HG03571 (cell line): ENCODE data around the gene HSBP1L1.

ENCODE experiments used
- ATAC-seq: cut with Tn5 transposase; IDR thresholded peaks from one replicate; pipeline ENCODE4 v1.9.1; 2021; ENCODE audit not compliant: unreplicated experiment

Gene HSBP1L1

GRCh38 chr18:79928563-79928960 lies 35.9 kb upstream of the HSBP1L1 start:
- no peak for ATAC-seq

DNA sequence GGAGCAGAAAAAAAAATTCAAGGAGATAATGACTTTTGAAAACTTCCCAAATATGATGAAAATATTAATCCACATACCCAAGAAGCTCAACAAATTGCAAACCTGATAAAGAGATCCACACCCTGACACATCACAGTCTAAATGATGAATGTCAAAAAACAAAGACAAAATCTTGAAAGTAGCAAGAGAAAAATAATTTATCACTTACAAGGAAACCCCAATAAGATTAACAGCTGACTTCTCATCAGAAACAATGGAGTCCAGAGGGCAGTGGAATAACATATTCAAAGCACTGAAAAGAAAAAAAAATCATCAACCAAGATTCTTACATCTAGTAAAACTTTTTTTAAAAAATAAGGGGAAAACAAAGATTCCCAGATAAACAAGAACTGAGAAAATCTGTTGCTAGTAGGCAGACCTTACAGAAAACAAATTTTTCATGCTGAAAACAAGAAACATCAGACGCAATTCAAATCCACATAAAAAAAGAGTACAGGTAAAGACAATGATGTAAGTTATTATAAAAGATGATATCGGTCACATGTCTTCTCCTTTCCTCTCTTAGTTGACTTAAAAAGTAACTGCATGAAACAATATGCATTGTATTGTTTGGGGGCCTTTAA lies 34.3 kb upstream of the HSBP1L1 start:
- no peak for ATAC-seq

GRCh38 chr18:79931475-79931874 lies 33.0 kb upstream of the HSBP1L1 start:
- no peak for ATAC-seq

DNA sequence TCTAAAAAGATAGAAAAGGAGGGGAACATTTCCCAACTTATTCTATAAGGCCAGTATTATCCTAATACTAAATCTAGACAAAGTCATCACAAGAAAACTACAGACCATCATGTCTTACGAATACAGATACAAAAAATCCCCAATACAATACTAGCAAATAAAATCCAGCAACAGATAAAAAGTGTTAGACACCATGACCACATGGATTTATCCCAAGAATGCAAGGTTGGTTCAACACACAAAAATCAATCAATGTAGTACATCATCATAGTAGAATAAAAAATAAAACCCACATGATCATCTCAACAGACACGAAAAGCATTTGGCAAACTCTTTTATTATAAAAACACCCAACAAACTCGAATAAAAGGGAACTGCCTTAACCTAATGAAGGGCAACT lies 31.5 kb upstream of the HSBP1L1 start:
- no peak for ATAC-seq

DNA sequence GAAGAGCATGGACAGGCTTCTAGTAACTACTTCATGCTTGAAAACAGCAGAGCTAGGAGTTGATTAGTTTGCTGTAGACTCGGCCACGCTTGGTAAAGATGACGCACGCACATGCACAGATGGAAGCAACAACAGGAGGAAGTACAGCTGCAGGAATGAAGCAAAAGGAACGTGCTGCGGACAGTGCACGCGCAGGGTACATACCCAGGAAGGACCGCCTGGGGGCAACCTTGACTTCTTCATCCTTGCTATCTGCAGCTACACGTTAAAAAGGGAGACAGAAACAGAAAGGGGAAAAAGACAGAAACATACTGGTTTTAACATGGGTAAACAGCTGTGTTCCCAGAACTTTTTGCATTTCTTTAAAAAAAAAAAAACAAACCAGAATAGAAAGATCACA lies 30.7 kb upstream of the HSBP1L1 start:
- ATAC-seq = no peak

DNA sequence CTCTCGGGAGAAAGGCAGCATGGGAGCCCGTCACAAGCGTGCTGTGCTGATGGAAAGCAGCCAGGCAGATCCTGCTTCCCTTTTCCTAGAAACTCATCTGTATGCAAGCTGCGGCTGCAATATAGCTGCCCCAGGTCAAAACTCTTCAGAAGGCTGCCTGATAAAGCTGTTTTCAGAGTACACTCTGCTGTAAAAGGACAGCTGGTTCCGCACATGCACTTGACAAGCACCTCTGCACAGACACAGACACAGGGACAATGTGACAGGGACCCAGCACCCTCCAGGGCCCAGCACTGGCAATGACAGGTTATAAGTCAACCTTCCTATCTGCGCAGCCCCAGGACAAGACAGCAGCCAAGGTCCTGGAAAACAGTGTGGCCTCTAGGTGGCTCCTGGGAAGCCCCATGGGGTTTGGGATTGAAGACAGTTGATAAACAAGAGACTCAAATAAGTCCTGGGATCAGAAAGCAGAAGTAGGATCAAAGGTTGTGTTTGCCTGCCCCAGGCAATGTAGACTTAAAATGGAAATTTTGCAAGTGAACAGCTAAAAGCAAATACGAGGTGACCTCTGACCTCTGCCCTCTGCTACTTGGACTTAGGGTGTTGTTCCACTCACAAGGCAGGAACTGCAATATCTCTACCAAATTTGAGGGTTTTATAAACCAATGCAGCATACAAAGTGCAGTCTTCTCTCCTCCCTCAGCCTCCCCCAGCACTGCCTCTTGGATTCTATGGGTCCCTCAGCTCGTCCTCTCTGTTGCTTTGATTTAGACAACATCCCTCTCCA lies 29.9 kb upstream of the HSBP1L1 start:
- ATAC-seq = no peak

DNA sequence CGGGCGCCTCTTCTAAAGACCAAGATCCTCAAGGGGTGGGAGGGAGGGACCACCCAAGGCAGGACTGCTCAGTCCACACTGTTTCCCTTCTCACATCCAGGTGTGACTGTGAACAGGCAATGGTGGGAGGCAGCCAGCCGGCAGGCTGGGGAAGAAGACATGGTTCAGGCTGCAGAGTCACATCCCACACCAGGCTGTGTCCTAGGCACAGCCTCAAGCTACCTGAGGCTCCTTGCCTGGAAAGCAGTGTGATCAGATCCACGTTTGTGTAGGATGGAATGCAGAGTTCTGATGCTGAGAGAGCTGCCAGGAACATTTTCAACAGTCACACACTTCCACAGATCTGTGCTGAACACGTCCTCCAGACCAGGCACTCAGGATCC lies 29.4 kb upstream of the HSBP1L1 start:
- ATAC-seq = no peak

DNA sequence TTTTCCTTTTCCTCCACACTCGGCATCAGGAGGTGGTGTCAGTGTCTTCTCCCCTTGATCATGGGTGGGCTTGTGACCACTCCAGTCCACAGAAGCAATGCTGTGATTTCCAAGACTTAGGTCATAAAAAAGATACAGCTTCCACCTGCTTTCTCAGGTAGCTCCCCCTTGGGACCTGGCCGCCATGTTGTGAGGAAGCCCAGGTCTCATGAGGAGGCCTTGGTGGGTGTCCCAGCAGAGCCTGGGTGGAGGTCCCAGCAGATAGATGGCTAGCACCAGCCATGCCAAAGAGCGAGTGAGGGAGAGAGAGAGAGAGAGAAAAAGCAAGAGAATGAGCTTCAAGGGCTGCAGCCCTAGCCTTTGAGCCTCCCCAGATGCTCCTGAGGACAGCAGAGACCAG lies 28.9 kb upstream of the HSBP1L1 start:
- ATAC-seq = no peak

DNA sequence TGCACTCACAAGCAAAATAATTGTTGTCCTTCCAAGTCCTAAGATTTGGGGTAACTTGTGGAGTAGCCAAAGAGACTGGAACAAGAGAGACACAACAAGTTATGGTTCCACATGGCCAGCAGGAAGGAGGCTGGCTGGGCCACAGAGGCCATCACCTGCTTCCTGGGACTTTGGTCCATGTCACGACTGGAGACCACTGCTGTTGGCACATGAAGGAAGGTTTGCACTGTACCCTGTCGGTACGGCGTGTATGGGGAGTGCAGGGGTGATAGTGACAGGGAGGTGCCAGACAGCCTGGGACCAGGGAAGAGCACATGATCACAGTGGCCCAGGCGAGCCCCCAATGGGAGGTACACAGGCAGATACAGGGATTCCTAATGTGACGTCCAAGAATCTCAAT lies 28.5 kb upstream of the HSBP1L1 start:
- no peak for ATAC-seq

- ATAC-seq = no peak
These were observed 27.8 kb upstream of the HSBP1L1 start for GRCh38 chr18:79936641-79937040.

GRCh38 chr18:79937103-79937860 lies 27.2 kb upstream of the HSBP1L1 start:
- no peak for ATAC-seq

GRCh38 chr18:79938196-79938595 lies 26.2 kb upstream of the HSBP1L1 start:
- no peak for ATAC-seq

DNA sequence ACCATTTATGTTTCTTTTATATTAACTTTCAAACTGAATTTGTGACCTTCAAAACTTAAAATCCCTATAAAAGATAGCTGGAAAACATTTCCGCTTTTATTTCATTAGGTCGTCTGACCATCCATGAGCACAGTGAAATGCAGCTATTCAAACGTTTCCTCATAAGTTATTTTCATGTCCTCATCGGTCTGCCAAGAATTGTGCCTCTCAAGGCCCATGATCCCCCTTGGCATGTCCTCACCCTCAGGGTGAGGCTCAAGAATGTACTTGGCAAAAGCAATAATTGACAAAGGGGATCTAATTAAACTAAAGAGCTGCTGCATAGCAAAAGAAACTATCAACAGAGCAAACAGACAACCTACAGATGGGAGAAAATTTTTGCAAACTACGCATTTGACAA lies 25.3 kb upstream of the HSBP1L1 start:
- ATAC-seq = no peak

DNA sequence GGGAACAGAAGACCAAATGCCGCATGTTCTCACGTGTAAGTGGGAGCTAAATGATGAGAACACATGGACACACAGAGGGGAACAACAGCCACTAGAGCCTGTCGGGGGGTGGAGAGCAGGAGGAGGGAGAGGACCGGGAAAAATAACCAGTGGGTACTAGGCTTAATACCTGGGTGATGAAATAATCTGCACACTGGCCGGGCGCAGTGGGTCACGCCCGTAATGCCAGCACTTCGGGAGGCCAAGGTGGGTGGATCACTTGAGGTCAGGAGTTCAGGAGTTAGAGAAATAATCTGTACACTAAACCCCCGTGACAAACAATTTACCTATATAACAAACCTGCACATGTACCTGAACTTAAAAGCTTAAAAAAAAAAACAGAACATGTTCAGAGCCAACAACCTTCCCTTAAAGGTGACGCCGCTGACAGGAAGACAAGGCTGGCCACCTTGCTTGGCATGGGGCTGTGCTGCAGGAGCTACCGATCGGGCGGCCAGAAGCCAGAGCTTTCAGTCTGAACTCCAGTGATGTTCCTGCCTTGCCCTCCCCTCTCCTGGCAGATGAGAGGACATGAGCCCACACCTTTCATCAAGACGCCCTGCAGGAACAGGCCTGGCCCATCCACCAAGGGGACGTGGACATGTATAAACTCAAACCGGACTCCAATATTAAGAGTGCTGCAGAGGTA lies 24.2 kb upstream of the HSBP1L1 start:
- ATAC-seq = no peak

DNA sequence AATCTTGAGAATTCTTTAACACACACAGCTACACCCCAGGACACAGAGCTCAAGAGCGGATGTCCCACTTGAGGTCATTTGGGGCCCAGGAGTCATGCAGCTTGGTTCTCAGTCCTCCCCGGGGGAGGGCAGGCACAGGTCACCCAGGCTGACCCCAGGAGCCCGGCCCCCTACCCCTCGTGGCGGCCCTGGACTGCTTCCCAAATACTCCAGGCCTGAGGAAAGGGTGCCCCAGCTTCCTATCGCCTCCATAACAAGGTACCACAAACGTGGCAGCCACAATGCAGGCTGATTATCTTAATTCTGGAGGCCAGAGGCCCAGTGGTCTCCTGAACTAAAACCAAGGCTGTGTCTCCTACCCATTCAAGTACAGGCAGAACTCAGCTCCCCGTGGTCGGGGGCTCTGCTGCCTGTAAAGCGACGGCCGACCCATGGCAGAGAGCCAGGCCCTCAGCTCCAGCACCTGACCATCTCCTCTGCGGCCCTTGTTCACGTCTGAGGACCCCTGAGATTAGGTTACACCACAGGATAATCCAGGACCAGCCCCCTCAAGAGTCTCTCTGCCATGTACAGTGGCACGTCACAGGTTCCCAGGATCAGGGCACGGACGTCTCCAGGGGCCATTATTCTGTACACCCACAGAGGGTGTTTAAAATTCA lies 23.5 kb upstream of the HSBP1L1 start:
- no peak for ATAC-seq

GRCh38 chr18:79941473-79942119 lies 22.8 kb upstream of the HSBP1L1 start:
- no peak for ATAC-seq

GRCh38 chr18:79942211-79942610 lies 22.2 kb upstream of the HSBP1L1 start:
- ATAC-seq = no peak

- ATAC-seq = no peak
These were observed 21.4 kb upstream of the HSBP1L1 start for GRCh38 chr18:79942786-79943607.

DNA sequence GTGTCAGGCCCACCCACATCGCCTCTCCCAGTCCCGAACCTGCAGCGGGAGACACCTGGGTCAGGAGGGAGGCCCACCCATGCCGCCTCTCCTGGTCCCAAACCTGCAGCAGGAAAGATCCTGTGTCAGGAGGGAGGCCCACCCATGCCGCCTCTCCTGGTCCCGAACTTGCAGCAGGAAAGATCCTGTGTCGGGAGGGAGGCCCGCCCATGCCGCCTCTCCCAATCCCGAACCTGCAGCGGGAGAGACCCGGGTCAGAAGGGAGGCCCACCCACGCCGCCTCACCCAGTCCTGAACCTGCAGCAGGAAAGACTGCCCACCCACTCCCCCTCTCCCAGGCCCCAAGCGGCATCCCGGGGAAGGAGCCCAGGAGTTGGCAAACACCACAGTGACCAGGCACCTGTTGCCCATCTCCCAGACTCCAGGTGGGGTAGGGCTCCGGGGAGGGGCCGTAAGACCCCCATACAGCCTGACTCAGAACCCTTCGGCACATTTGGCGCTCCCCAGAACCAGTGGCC lies 20.8 kb upstream of the HSBP1L1 start:
- ATAC-seq = no peak
